ENCODE measurements around the gene LRBA.

LRBA gene

GRCh38 chr4:150799207-150799606, 215.9 kb downstream of the LRBA start:
- CTCF ChIA-PET: interaction anchor here (0.7 kb wide), 1 partner anchor 1524 kb away, joined by 4 read pairs; no protein-coding TSS in a partner anchor
- H3K27ac ChIP-seq: no peak overlapping the region
- no peak for DNase-seq (ENCODE audit: low spot score)

GRCh38 chr4:150794706-150795105, 220.4 kb downstream of the LRBA start:
- ChIA-PET POLR2A (ENCODE audit: low non-redundant PET) (no interaction called here), CTCF (interaction anchor here (0.6 kb wide), 1 partner anchor 98 kb away, joined by 3 read pairs; no protein-coding TSS in a partner anchor)
- no peak for DNase-seq (ENCODE audit: low spot score)
- no peak overlapping the region for H3K27ac ChIP-seq
- TF ChIP-seq CTCF (conservative IDR thresholded peaks at IDR 0.05; ENCODE audit: low read depth): no peak

More at GRCh38 chr4:150799207-150799606, 215.9 kb downstream of the LRBA start:
- TF ChIP-seq CTCF (conservative IDR thresholded peaks at IDR 0.05; ENCODE audit: low read depth): no peak
- POLR2A ChIA-PET (ENCODE audit: low non-redundant PET): no interaction called here

- H3K27ac ChIP-seq: no peak overlapping the region
- CTCF ChIA-PET: interaction anchor here (0.7 kb wide), 1 partner anchor 240 kb away, joined by 3 read pairs; no protein-coding TSS in a partner anchor
- POLR2A ChIA-PET (ENCODE audit: low non-redundant PET): no interaction called here
- no peak for TF ChIP-seq CTCF (conservative IDR thresholded peaks at IDR 0.05; ENCODE audit: low read depth)
- DNase-seq (ENCODE audit: low spot score): no peak
Observed at GRCh38 chr4:150789864-150790263, 225.2 kb downstream of the LRBA start.

GRCh38 chr4:150784939-150785338, 230.1 kb downstream of the LRBA start:
- H3K27ac ChIP-seq: no peak overlapping the region
- DNase-seq (ENCODE audit: low spot score): no peak
- CTCF ChIA-PET: no interaction called here
- TF ChIP-seq CTCF (conservative IDR thresholded peaks at IDR 0.05; ENCODE audit: low read depth): no peak
- POLR2A ChIA-PET (ENCODE audit: low non-redundant PET): no interaction called here

- no peak overlapping the region for H3K27ac ChIP-seq
- POLR2A ChIA-PET (ENCODE audit: low non-redundant PET): no interaction called here
- no peak for DNase-seq (ENCODE audit: low spot score)
- CTCF ChIA-PET: no interaction called here
- TF ChIP-seq CTCF (conservative IDR thresholded peaks at IDR 0.05; ENCODE audit: low read depth): no peak
Observed at GRCh38 chr4:150784305-150784704, 230.8 kb downstream of the LRBA start.

GRCh38 chr4:150782921-150783320, 232.2 kb downstream of the LRBA start:
- no peak overlapping the region for H3K27ac ChIP-seq
- DNase-seq (ENCODE audit: low spot score): no peak
- TF ChIP-seq CTCF (conservative IDR thresholded peaks at IDR 0.05; ENCODE audit: low read depth): no peak
- ChIA-PET CTCF (interaction anchor here (0.6 kb wide), 1 partner anchor 84 kb away, joined by 4 read pairs; no protein-coding TSS in a partner anchor), POLR2A (ENCODE audit: low non-redundant PET) (no interaction called here)

GRCh38 chr4:150782311-150782710, 232.8 kb downstream of the LRBA start:
- TF ChIP-seq CTCF (conservative IDR thresholded peaks at IDR 0.05; ENCODE audit: low read depth): no peak
- ChIA-PET POLR2A (ENCODE audit: low non-redundant PET) (no interaction called here), CTCF (no interaction called here)
- no peak overlapping the region for H3K27ac ChIP-seq
- DNase-seq (ENCODE audit: low spot score): no peak

Measured in RWPE1 (cell line).